K562 (cell line): Measurements from ENCODE around the gene RCOR3. TPM values are rescaled to one million over a fixed set of nuclear protein-coding genes. Genes with fewer than 3 reads are reported as not detected.
"Not testable (repeated sequence)": the region's sequence is repeated elsewhere in the genome, so short reads cannot be mapped to it uniquely, and the experiment has no call there.

ENCODE experiments used
- ATAC-seq: fragments of 200-7000 bp; cut with Tn5 transposase; 3 replicates; pipeline ENCODE4 v1.9.1; 2020; ENCODE audit warnings: moderate library complexity
- BruUV-seq: library from RNA; stranded (reverse); fragments of 400-500 nt; replicated peaks from 2 replicates; lab custom pipeline; 2021; lab: Mats Ljungman, UMichigan
- CTCF ChIA-PET: fragments of 300-600 bp; formaldehyde crosslinking; extraction: SDS; loops from one replicate; lab custom pipeline; 2021; ENCODE audit warnings: low intra/inter-chr PET ratio; lab: Yijun Ruan, JAX
- POLR2A ChIA-PET: fragments of 300-600, 350-650 bp; sonication (Branson Sonifier 250); formaldehyde crosslinking; extraction: SDS; loops from one replicate; lab custom pipeline; 2021; ENCODE audit warnings: antibody characterized with exemption, inconsistent platforms; lab: Yijun Ruan, JAX
- DNase-seq, 4 experiments: peaks; one replicate each; pipeline versions ENCODE4 v3.0.0 to v3.0.0-alpha.2; 2011 to 2018; ENCODE audit warnings: low spot score in 3 of 4, mixed read lengths in 3 of 4; ENCODE audit errors: extremely low read depth in 1 of 4
- FAIRE-seq: peaks from 2 replicates; lab custom pipeline; 2011; peaks lifted over from hg19 to GRCh38; lab: Jason Lieb, UNC
- H2AFZ ChIP-seq: 2 replicates; pipeline ENCODE4 v1.6.0; 2011; ENCODE audit warnings: low read depth, low read length, control low read depth, inconsistent platforms
- H3K27ac ChIP-seq: fragments of 200-600 bp; 3 replicates; pipeline ENCODE4 v1.8.0; 2011; ENCODE audit warnings: low read depth, mild to moderate bottlenecking, control low read depth, inconsistent platforms, low read length, moderate library complexity, mixed read lengths; ENCODE audit errors: extremely low read depth
- H3K27me3 ChIP-seq, 2 experiments: fragments of 300-600 bp in 1 of 2; 2 replicates in 1 of 2; 3 replicates in 1 of 2; pipeline versions ENCODE4 v1.6.0 to v1.8.0; 2011; ENCODE audit warnings: inconsistent platforms in 2 of 2, low read length in 2 of 2, mild to moderate bottlenecking in 1 of 2, mixed read lengths in 1 of 2, moderate library complexity in 1 of 2; ENCODE audit not compliant: control insufficient read depth in 2 of 2, insufficient read depth in 2 of 2
- H3K36me3 ChIP-seq: fragments of 300-600 bp; 3 replicates; pipeline ENCODE4 v1.8.0; 2011; ENCODE audit warnings: mild to moderate bottlenecking, low read length, inconsistent platforms; ENCODE audit not compliant: control insufficient read depth, insufficient read depth
- H3K4me1 ChIP-seq, 2 experiments: fragments of 200-600 bp in 1 of 2; replicated peaks in 1 of 2; 2 replicates in 1 of 2; 3 replicates in 1 of 2; pipeline versions ENCODE4 v1.5.1 to v1.8.0; 2011; ENCODE audit warnings: inconsistent platforms in 2 of 2, low read length in 2 of 2, mild to moderate bottlenecking in 1 of 2, mixed read lengths in 1 of 2, moderate library complexity in 1 of 2; ENCODE audit not compliant: control insufficient read depth in 2 of 2, insufficient read depth in 2 of 2
- H3K4me2 ChIP-seq: 2 replicates; pipeline ENCODE4 v1.6.1; 2011; ENCODE audit warnings: low read length, control low read depth, inconsistent platforms, mixed read lengths; ENCODE audit not compliant: insufficient read depth
- H3K4me3 ChIP-seq: fragments of 200-600 bp; sonication (generic), shearing (Covaris generic); 2 replicates; pipeline ENCODE4 v1.5.1; 2016; ENCODE audit warnings: control low read depth, inconsistent platforms
- H3K79me2 ChIP-seq: fragments of 200-600 bp; 3 replicates; pipeline ENCODE4 v1.8.0; 2011; ENCODE audit warnings: low read length, inconsistent platforms; ENCODE audit not compliant: control insufficient read depth, insufficient read depth
- H3K9ac ChIP-seq, 2 experiments: 2 replicates each; pipeline versions ENCODE4 v1.6.0 to v1.6.1; 2011; ENCODE audit warnings: low read depth in 2 of 2, low read length in 2 of 2, control low read depth in 1 of 2, inconsistent platforms in 1 of 2, mild to moderate bottlenecking in 1 of 2, mixed read lengths in 1 of 2; ENCODE audit not compliant: insufficient read depth in 1 of 2
- H3K9me1 ChIP-seq: one replicate; pipeline ENCODE4 v1.6.0; 2011; ENCODE audit warnings: inconsistent platforms, mild to moderate bottlenecking, low read length, moderate library complexity; ENCODE audit not compliant: control insufficient read depth, insufficient read depth
- H3K9me3 ChIP-seq: replicated peaks from 2 replicates; pipeline ENCODE4 v1.5.1; 2011; ENCODE audit warnings: low read depth, low read length, inconsistent platforms; ENCODE audit not compliant: control insufficient read depth, insufficient read depth
- H4K20me1 ChIP-seq: replicated peaks from 2 replicates; pipeline ENCODE4 v1.6.1; 2011; ENCODE audit warnings: low read length, inconsistent platforms, mixed read lengths; ENCODE audit not compliant: control insufficient read depth, insufficient read depth
- CEBPB ChIP-seq: fragments of 450-650 bp; IDR thresholded peaks from 2 replicates; pipeline ENCODE4 v1.6.1; 2016; ENCODE audit warnings: missing genetic modification characterization, missing compliant biosample characterization
- CEBPG ChIP-seq, 3 experiments: fragments of 200-800 bp in 1 of 3; sonication (Bioruptor generic) in 1 of 3; sonication (generic) in 1 of 3; formaldehyde crosslinking in 1 of 3; IDR thresholded peaks in 2 of 3; conservative IDR thresholded peaks in 1 of 3; 2 replicates each; pipeline versions ENCODE4 v1.6.1 to v1.8.0; 2016 to 2022; ENCODE audit warnings: missing compliant biosample characterization in 2 of 3, missing genetic modification characterization in 2 of 3, mild to moderate bottlenecking in 1 of 3, missing genetic modification reagents in 1 of 3
- KDM1A ChIP-seq, 2 experiments: fragments of 450-650 bp; IDR thresholded peaks; 2 replicates each; pipeline ENCODE4 v1.6.1; 2016; ENCODE audit warnings: mild to moderate bottlenecking in 2 of 2
- POLR2A ChIP-seq: fragments of 450-650 bp; conservative IDR thresholded peaks from 2 replicates; pipeline ENCODE4 v1.6.1; 2016
- SMAD4 ChIP-seq: fragments of 250-450 bp; sonication (Bioruptor Pico); conservative IDR thresholded peaks from 2 replicates; pipeline ENCODE4 v1.8.0; 2021; ENCODE audit warnings: inconsistent platforms, mild to moderate bottlenecking, moderate library complexity
- WGBS: fragments of 100-300 bp; shearing (Covaris generic); methylation state at CpG from one replicate; pipeline ENCODE4 v1.1.6; 2016; ENCODE audit warnings: low coverage, mixed read lengths; ENCODE audit not compliant: insufficient coverage; ENCODE audit errors: missing lambda C conversion rate; 5-methylcytosine and 5-hydroxymethylcytosine counted together
- in situ Hi-C: fragments of 300-500 bp; cut with MboI; formaldehyde crosslinking; loops from 4 replicates; pipeline ENCODE4 v1.15.0; 2018; ENCODE audit warnings: inconsistent platforms, mixed read lengths
- intact Hi-C: fragments of 100-400 bp; cut with micrococcal nuclease; formaldehyde crosslinking; loops from 2 replicates; pipeline ENCODE4 v1.14.2; 2022
- polyA plus RNA-seq, 8 experiments: library from polyadenylated mRNA; depleted of rRNA in 4 of 8; stranded (reverse) in 5 of 8; unstranded in 3 of 8; fragments of >200 nt; fragmentation: Nextera tagmentation in 2 of 8; fragmentation: Illumina TruSeq in 1 of 8; extraction: Ambion mirVana in 2 of 8; extraction: Trizol in 1 of 8; gene quantifications; 2 replicates each; pipeline versions ENCODE4 v1.2.1 to v1.2.3, GENCODE V29; 2011 to 2014; ENCODE audit warnings: inconsistent platforms in 1 of 8, missing spikeins in 1 of 8
- total RNA-seq, 7 experiments: library from RNA; depleted of rRNA in 6 of 7; stranded (reverse); fragments of >200 nt in 6 of 7; fragmentation: Illumina TruSeq in 2 of 7; extraction: Trizol in 2 of 7; gene quantifications; 2 replicates each; pipeline versions ENCODE4 v1.2.1 to v1.2.3, GENCODE V29; 2011 to 2021; ENCODE audit warnings: low replicate concordance in 1 of 7

Gene RCOR3
- total and polyA plus RNA-seq, 9 of the 15 experiments (the other 6 are each of a cell fraction or from before 2014, with no cell fraction given): 9.7 to 42.7 (median 29.5) TPM

DNA sequence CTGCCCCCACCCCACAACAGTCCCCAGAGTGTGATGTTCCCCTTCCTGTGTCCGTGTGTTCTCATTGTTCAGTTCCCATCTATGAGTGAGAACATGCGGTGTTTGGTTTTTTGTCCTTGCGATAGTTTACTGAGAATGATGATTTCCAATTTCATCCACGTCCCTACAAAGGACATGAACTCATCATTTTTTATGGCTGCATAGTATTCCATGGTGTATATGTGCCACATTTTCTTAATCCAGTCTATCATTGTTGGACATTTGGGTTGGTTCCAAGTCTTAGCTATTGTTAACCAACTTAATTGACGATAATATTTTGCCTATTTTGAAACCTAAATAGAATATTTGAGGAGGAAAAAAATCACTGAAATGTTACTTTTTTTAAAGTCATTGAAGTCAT lies 3.9 kb downstream of the RCOR3 start:
- H3K27me3 ChIP-seq, intact Hi-C loops, H3K9ac ChIP-seq, BruUV-seq, H3K4me3 ChIP-seq, H2AFZ ChIP-seq, H3K9me3 ChIP-seq, FAIRE-seq, H3K9me1 ChIP-seq, in situ Hi-C loops, ATAC-seq, H3K4me2 ChIP-seq, DNase-seq, H4K20me1 ChIP-seq, CTCF ChIA-PET, H3K27ac ChIP-seq: not testable (repeated sequence)
- Histone ChIP-seq H3K36me3 (peaks cover 32% of the 10 kb centered on the region), H3K79me2 (peaks cover 45% of the 10 kb centered on the region), H3K4me1 (peaks cover 0 to 16% of the 10 kb centered on the region in 2 experiments; a peak in 3 of 5 replicates)
- TF ChIP-seq KDM1A (IDR thresholded peaks at IDR 0.05): peak in 1 of 2 experiments; percentile 33; a peak in 1 of 4 replicates
- POLR2A ChIA-PET: interaction anchor here (1.2 to 1.3 kb wide), 2 partner anchors 10 to 119 kb away, joined by 4 to 5 read pairs; no protein-coding TSS in a partner anchor
- WGBS: 100% methylated on average over 1 of the region's 5 CpGs

DNA sequence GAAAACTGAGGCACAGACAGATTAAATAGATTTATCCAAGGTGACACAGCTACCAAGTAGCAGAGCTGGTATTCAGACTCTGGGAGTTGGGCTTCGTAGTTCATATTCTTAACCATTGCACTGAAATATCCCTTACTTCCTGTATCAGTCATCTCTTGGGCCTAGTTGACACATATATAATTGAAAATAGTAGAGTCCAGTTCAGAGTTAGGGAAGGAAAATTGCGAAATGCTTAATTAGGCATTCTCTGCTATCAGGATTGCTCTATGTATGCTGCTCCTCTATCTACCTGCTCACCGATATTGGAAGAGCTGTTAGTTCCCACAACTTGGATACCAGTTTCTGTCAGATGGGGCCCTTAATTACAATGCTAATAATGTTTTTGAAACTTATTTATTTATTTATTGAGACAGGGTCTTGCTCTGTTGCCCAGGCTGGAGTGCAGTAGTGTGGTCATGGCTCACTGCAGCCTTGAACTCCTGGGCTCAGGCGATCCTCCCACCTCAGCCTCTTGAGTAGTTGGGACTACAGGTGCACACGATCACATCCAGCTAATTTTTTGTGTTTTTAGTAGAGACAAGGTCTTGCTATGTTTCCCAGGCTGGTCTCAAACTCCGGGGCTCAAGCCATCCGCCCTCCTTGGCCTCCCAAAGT lies 8.2 kb downstream of the RCOR3 start:
- H3K4me1 ChIP-seq: 0 out of 5 replicates have a peak, but pooled peaks cover 0 to 5% of the 10 kb centered on the region in 2 experiments
- H3K9me1 ChIP-seq: no peaks in the 10 kb centered on the region
- ChIA-PET CTCF (interaction anchor here (0.6 kb wide), 1 partner anchor 557 kb away, joined by 3 read pairs; no protein-coding TSS in a partner anchor), POLR2A (interaction anchor here (0.9 to 1.2 kb wide), 4 partner anchors 9 to 202 kb away, joined by 3 to 4 read pairs (median 3); no protein-coding TSS in a partner anchor)
- no peak overlapping the region for H3K4me3 ChIP-seq
- 90% methylated on average over 7 of the region's 7 CpGs for WGBS
- H3K9me3 ChIP-seq: no peaks in the 10 kb centered on the region
- no peak overlapping the region for H2AFZ ChIP-seq
- no TSS peak for BruUV-seq
- H3K27me3 ChIP-seq: no peaks in the 10 kb centered on the region
- H3K27ac ChIP-seq: no peak overlapping the region
- H3K9ac ChIP-seq: no peak overlapping the region
- in situ Hi-C loops: no loop called here
- intact Hi-C loops: no loop called here
- H3K79me2 ChIP-seq: peaks cover 15% of the 10 kb centered on the region; the same call in 2 of the 3 replicates
- FAIRE-seq (no peak), ATAC-seq (peak; percentile 31), DNase-seq (no peak)
- TF ChIP-seq CEBPG (CRISPR knock-in tag; IDR thresholded peaks at IDR 0.05) (no peak), CEBPG (tag; conservative IDR thresholded peaks at IDR 0.05 in 1 of 2, IDR thresholded peaks at IDR 0.05 in 1 of 2) (peak; percentile 55 to 59; a peak in 3 of 4 replicates), SMAD4 (no peak), POLR2A (0 out of 2 replicates have a peak, but pooled peaks have one; percentile 21), CEBPB (peak; percentile 85)
- peaks cover 44% of the 10 kb centered on the region for H3K36me3 ChIP-seq
- H3K4me2 ChIP-seq: no peak overlapping the region
- no peaks in the 10 kb centered on the region for H4K20me1 ChIP-seq
